H1 (cell line): ENCODE data around the gene SNX12. TPM values are rescaled to one million over a fixed set of nuclear protein-coding genes. Genes with fewer than 3 reads are reported as not detected.

Experiments
- CTCF ChIA-PET: fragments of 300-600 bp; sonication (Branson Sonifier 250); formaldehyde crosslinking; loops from one replicate; lab custom pipeline; 2021; ENCODE audit not compliant: partially characterized antibody; lab: Charles Lee
- POLR2A ChIA-PET: fragments of 300-600 bp; sonication (Branson Sonifier 250); formaldehyde crosslinking; loops from one replicate; lab custom pipeline; 2021; ENCODE audit warnings: inconsistent platforms; ENCODE audit not compliant: partially characterized antibody; lab: Charles Lee
- DNase-seq, 2 experiments: peaks; one replicate each; pipeline versions ENCODE4 v3.0.0 to v3.0.0-alpha.2; 2010 to 2022; ENCODE audit warnings: low spot score in 2 of 2, low read depth in 1 of 2, mixed read lengths in 1 of 2
- FAIRE-seq: peaks from 2 replicates; lab custom pipeline; 2011; peaks lifted over from hg19 to GRCh38; lab: Jason Lieb, UNC
- H2AFZ ChIP-seq: 2 replicates; pipeline ENCODE4 v1.8.1; 2012; ENCODE audit warnings: low read length, inconsistent platforms
- H2AK5ac ChIP-seq: 2 replicates; pipeline ENCODE4 v1.6.1; 2013; ENCODE audit warnings: low read depth, low read length
- H2BK120ac ChIP-seq: replicated peaks from 2 replicates; pipeline ENCODE3; 2013; ENCODE audit warnings: low read depth, low read length, inconsistent platforms
- H2BK12ac ChIP-seq: 2 replicates; pipeline ENCODE4 v1.6.1; 2013; ENCODE audit warnings: low read depth, low read length
- H2BK15ac ChIP-seq: 2 replicates; pipeline ENCODE4 v1.6.1; 2013; ENCODE audit warnings: low read length
- H2BK20ac ChIP-seq: 2 replicates; pipeline ENCODE4 v1.6.1; 2013; ENCODE audit warnings: low read length
- H2BK5ac ChIP-seq: 2 replicates; pipeline ENCODE4 v1.6.1; 2013; ENCODE audit warnings: low read depth, low read length
- H3K14ac ChIP-seq: 2 replicates; pipeline ENCODE4 v1.6.1; 2013; ENCODE audit warnings: inconsistent platforms; ENCODE audit not compliant: insufficient read length
- H3K18ac ChIP-seq: 2 replicates; pipeline ENCODE4 v1.6.1; 2013; ENCODE audit warnings: low read length; ENCODE audit errors: extremely low read depth
- H3K23ac ChIP-seq: 2 replicates; pipeline ENCODE4 v1.6.1; 2013; ENCODE audit warnings: inconsistent platforms; ENCODE audit not compliant: insufficient read length
- H3K23me2 ChIP-seq: 2 replicates; pipeline ENCODE4 v1.6.1; 2013; ENCODE audit warnings: low read depth, low read length
- H3K27ac ChIP-seq: 2 replicates; pipeline ENCODE4 v1.6.1; 2011; ENCODE audit warnings: low read depth, low read length, inconsistent platforms
- H3K27me3 ChIP-seq, 4 experiments: replicated peaks in 1 of 4; 1 replicate in 1 of 4; 2 replicates in 3 of 4; pipeline versions ENCODE4 v1.6.1 to v1.8.1; 2011 to 2013; ENCODE audit warnings: low read length in 3 of 4, mild to moderate bottlenecking in 3 of 4, inconsistent platforms in 2 of 4, mixed read lengths in 2 of 4, moderate library complexity in 1 of 4; ENCODE audit not compliant: control insufficient read depth in 3 of 4, insufficient read depth in 3 of 4; ENCODE audit errors: extremely low read depth in 1 of 4
- H3K36me3 ChIP-seq, 4 experiments: 2 replicates each; pipeline versions ENCODE4 v1.6.1 to v1.8.1; 2011 to 2013; ENCODE audit warnings: mild to moderate bottlenecking in 4 of 4, low read length in 3 of 4, moderate library complexity in 2 of 4, control low read depth in 1 of 4, inconsistent platforms in 1 of 4; ENCODE audit not compliant: insufficient read depth in 4 of 4, control insufficient read depth in 2 of 4
- H3K4ac ChIP-seq: replicated peaks from 2 replicates; pipeline ENCODE3; 2013; ENCODE audit warnings: low read length, low read depth, mixed read lengths, inconsistent platforms; ENCODE audit not compliant: insufficient read length
- H3K4me1 ChIP-seq, 4 experiments: replicated peaks in 1 of 4; 1 replicate in 1 of 4; 2 replicates in 3 of 4; pipeline versions ENCODE4 v1.6.1 to v1.8.1; 2011 to 2013; ENCODE audit warnings: low read length in 3 of 4, inconsistent platforms in 2 of 4, mixed read lengths in 1 of 4; ENCODE audit not compliant: insufficient read depth in 4 of 4, control insufficient read depth in 3 of 4
- H3K4me2 ChIP-seq, 2 experiments: 2 replicates each; pipeline versions ENCODE4 v1.6.1 to v1.8.1; 2011 to 2013; ENCODE audit warnings: low read depth in 2 of 2, low read length in 2 of 2, control low read depth in 1 of 2, inconsistent platforms in 1 of 2, mild to moderate bottlenecking in 1 of 2; ENCODE audit not compliant: insufficient read depth in 1 of 2
- H3K4me3 ChIP-seq, 4 experiments: fragments of 200-600, 300-600 bp in 1 of 4; sonication (generic), shearing (Covaris generic), sonication (Bioruptor Twin) in 1 of 4; 2 replicates each; pipeline versions ENCODE4 v1.5.1 to v1.8.1; 2011 to 2016; ENCODE audit warnings: low read length in 4 of 4, low read depth in 3 of 4, control low read depth in 2 of 4, inconsistent platforms in 2 of 4, mild to moderate bottlenecking in 2 of 4, mixed read lengths in 1 of 4, moderate library complexity in 1 of 4; ENCODE audit not compliant: insufficient read depth in 2 of 4; ENCODE audit errors: extremely low read depth in 1 of 4
- H3K56ac ChIP-seq: replicated peaks from 2 replicates; pipeline ENCODE3; 2013; ENCODE audit warnings: low read depth, mild to moderate bottlenecking, mixed read lengths, low read length, inconsistent platforms; ENCODE audit not compliant: insufficient read length
- H3K79me1 ChIP-seq: 2 replicates; pipeline ENCODE4 v1.6.1; 2013; ENCODE audit warnings: low read depth, low read length, control low read depth
- H3K79me2 ChIP-seq, 2 experiments: 2 replicates each; pipeline versions ENCODE4 v1.6.1 to v1.8.1; 2012 to 2013; ENCODE audit warnings: low read length in 2 of 2, mild to moderate bottlenecking in 2 of 2, inconsistent platforms in 1 of 2; ENCODE audit not compliant: insufficient read depth in 2 of 2, control insufficient read depth in 1 of 2
- H3K9ac ChIP-seq, 4 experiments: replicated peaks in 1 of 4; 1 replicate in 1 of 4; 2 replicates in 3 of 4; pipeline versions ENCODE4 v1.6.1 to v1.8.1; 2011 to 2013; ENCODE audit warnings: low read depth in 3 of 4, low read length in 3 of 4, control low read depth in 2 of 4, mild to moderate bottlenecking in 2 of 4, moderate library complexity in 2 of 4, inconsistent platforms in 1 of 4; ENCODE audit errors: extremely low read depth in 1 of 4
- H3K9me3 ChIP-seq, 2 experiments: 2 replicates each; pipeline versions ENCODE4 v1.6.1 to v1.8.1; 2012 to 2013; ENCODE audit warnings: mild to moderate bottlenecking in 2 of 2, moderate library complexity in 2 of 2, control low read depth in 1 of 2, inconsistent platforms in 1 of 2, low read depth in 1 of 2, low read length in 1 of 2, mixed read lengths in 1 of 2; ENCODE audit not compliant: insufficient read depth in 2 of 2
- H4K20me1 ChIP-seq, 2 experiments: replicated peaks in 1 of 2; 2 replicates each; pipeline versions ENCODE3 to v1.8.1; 2011 to 2013; ENCODE audit warnings: inconsistent platforms in 2 of 2, low read length in 2 of 2, mild to moderate bottlenecking in 1 of 2; ENCODE audit not compliant: insufficient read depth in 2 of 2, control insufficient read depth in 1 of 2
- H4K5ac ChIP-seq: 2 replicates; pipeline ENCODE4 v1.6.1; 2013; ENCODE audit warnings: low read length, low read depth, mixed read lengths, inconsistent platforms; ENCODE audit not compliant: insufficient read length
- H4K8ac ChIP-seq: 2 replicates; pipeline ENCODE4 v1.8.0; 2013; ENCODE audit warnings: mild to moderate bottlenecking, moderate library complexity, low read length, inconsistent platforms; ENCODE audit not compliant: insufficient read depth; ENCODE audit errors: extremely low read depth
- H4K91ac ChIP-seq: replicated peaks from 2 replicates; pipeline ENCODE3; 2013; ENCODE audit warnings: low read length, mixed read lengths, inconsistent platforms; ENCODE audit not compliant: insufficient read length
- CHD2 ChIP-seq: IDR thresholded peaks from 2 replicates; pipeline ENCODE4 v1.6.1; 2012; ENCODE audit warnings: low read length, improper control_type of control experiment
- CREB1 ChIP-seq: IDR thresholded peaks from 2 replicates; pipeline ENCODE4 v1.6.1; 2012; ENCODE audit warnings: inconsistent platforms
- MAX ChIP-seq: IDR thresholded peaks from 2 replicates; pipeline ENCODE4 v1.6.1; 2012; ENCODE audit warnings: inconsistent platforms
- NRF1 ChIP-seq: IDR thresholded peaks from 2 replicates; pipeline ENCODE4 v1.6.1; 2011; ENCODE audit warnings: mild to moderate bottlenecking, low read depth, low read length, improper control_type of control experiment
- POLR2A ChIP-seq, 2 experiments: IDR thresholded peaks; 1 replicate in 1 of 2; 2 replicates in 1 of 2; pipeline ENCODE4 v1.6.1; 2011; ENCODE audit warnings: low read depth in 2 of 2, low read length in 2 of 2, mild to moderate bottlenecking in 2 of 2; ENCODE audit errors: control extremely low read depth in 1 of 2
- SIN3A ChIP-seq, 2 experiments: IDR thresholded peaks in 1 of 2; conservative IDR thresholded peaks in 1 of 2; 2 replicates each; pipeline ENCODE4 v1.6.1; 2011 to 2012; ENCODE audit warnings: low read length in 2 of 2, improper control_type of control experiment in 1 of 2, low read depth in 1 of 2, mild to moderate bottlenecking in 1 of 2
- SIX5 ChIP-seq: IDR thresholded peaks from 2 replicates; pipeline ENCODE4 v1.6.1; 2011; ENCODE audit warnings: mild to moderate bottlenecking, low read depth, low read length
- SP1 ChIP-seq: IDR thresholded peaks from 2 replicates; pipeline ENCODE4 v1.6.1; 2011; ENCODE audit warnings: low read depth, low read length
- SP2 ChIP-seq: IDR thresholded peaks from 2 replicates; pipeline ENCODE4 v1.6.1; 2012; ENCODE audit warnings: mild to moderate bottlenecking, low read length, inconsistent platforms
- TAF1 ChIP-seq: IDR thresholded peaks from 2 replicates; pipeline ENCODE4 v1.6.1; 2011; ENCODE audit warnings: mild to moderate bottlenecking, low read depth, low read length
- TCF12 ChIP-seq: IDR thresholded peaks from 2 replicates; pipeline ENCODE4 v1.6.1; 2011; ENCODE audit warnings: low read depth, mild to moderate bottlenecking, low read length
- TEAD4 ChIP-seq: IDR thresholded peaks from 2 replicates; pipeline ENCODE4 v1.6.1; 2012; ENCODE audit warnings: low read depth, low read length, inconsistent platforms, mixed read lengths
- USF2 ChIP-seq: IDR thresholded peaks from 2 replicates; pipeline ENCODE4 v1.6.1; 2011; ENCODE audit warnings: low read length, improper control_type of control experiment
- WGBS, 2 experiments: shearing (Covaris generic) in 1 of 2; methylation state at CpG; one replicate each; pipeline versions ENCODE4 v1.1.6 to v1.1.7; 2013 to 2015; ENCODE audit warnings: low lambda C conversion rate in 2 of 2, mixed read lengths in 2 of 2, inconsistent platforms in 1 of 2, low coverage in 1 of 2, missing lambda C conversion rate in 1 of 2; ENCODE audit not compliant: insufficient replicate concordance in 2 of 2, insufficient coverage in 1 of 2, insufficient read length in 1 of 2; ENCODE audit errors: extremely low coverage in 1 of 2, missing lambda C conversion rate in 1 of 2; 5-methylcytosine and 5-hydroxymethylcytosine counted together
- polyA plus RNA-seq, 7 experiments: library from polyadenylated mRNA; depleted of rRNA in 3 of 7; stranded (reverse) in 5 of 7; unstranded in 2 of 7; fragments of >200 nt in 5 of 7; fragments of 200-250 nt in 2 of 7; gene quantifications; 1 replicate in 5 of 7; 2 replicates in 1 of 7; 4 replicates in 1 of 7; pipeline versions ENCODE4 v1.2.1 to v1.2.3, GENCODE V29; 2011 to 2013; ENCODE audit warnings: missing spikeins in 2 of 7, mixed read lengths in 2 of 7
- total RNA-seq: library from RNA; stranded (reverse); fragmentation: NEBNext Ultra II Directional; extraction: Animal tissue kit (Norgen Biotek cat#: 25700); gene quantifications from 2 replicates; pipeline ENCODE4 v1.2.1, GENCODE V29; 2021

Gene SNX12
- total and polyA plus RNA-seq, 2 of the 8 experiments (the other 6 are each of a cell fraction or from before 2014, with no cell fraction given) = 72.1 to 74.2 TPM

- no peak overlapping the region for H4K5ac ChIP-seq
- H3K27ac ChIP-seq = peak overlapping the region; percentile 47; the same call in 1 of the 2 replicates
- peaks cover 6% of the 10 kb centered on the region; the same call in 1 of the 2 replicates for H3K23me2 ChIP-seq
- H2BK5ac ChIP-seq = no peak overlapping the region
- POLR2A ChIA-PET = interaction anchor here (0.8 to 1.4 kb wide), 4 partner anchors 15 to 83 kb away, joined by 3 to 9 read pairs (median 4); partner anchors contain the start of gene SNX12
- no peaks in the 10 kb centered on the region for H3K27me3 ChIP-seq
- FAIRE-seq = peak; percentile 99
- no peak overlapping the region for H2AK5ac ChIP-seq
- DNase-seq = peak; percentile 60 to 69
- no peak overlapping the region for H2BK12ac ChIP-seq
- peaks cover 0 to 2% (median 0%) of the 10 kb centered on the region in 4 experiments; a peak in 1 of 8 replicates for H3K36me3 ChIP-seq
- H3K14ac ChIP-seq = no peak overlapping the region
- no peak overlapping the region for H3K23ac ChIP-seq
- H2BK15ac ChIP-seq = no peak overlapping the region
- H2AFZ ChIP-seq = peak overlapping the region; percentile 76
- H4K20me1 ChIP-seq = no peaks in the 10 kb centered on the region
- peak overlapping the region in 3 of 4 experiments; percentile 9 to 51 (median 12); a peak in 3 of 7 replicates for H3K9ac ChIP-seq
- H2BK120ac ChIP-seq = no peak overlapping the region
- H3K4me1 ChIP-seq = peaks cover 0 to 3% (median 0%) of the 10 kb centered on the region in 4 experiments; a peak in 1 of 7 replicates
- peak overlapping the region; percentile 76 to 81 for H3K4me2 ChIP-seq
- 5% methylated on average over 12 of the region's 18 CpGs; no CpG with 5 or more reads in 1 of the 2 experiments for WGBS, 2 experiments
- H3K56ac ChIP-seq = no peak overlapping the region
- H3K4me3 ChIP-seq = peak overlapping the region; percentile 52 to 73 (median 54)
- H3K79me2 ChIP-seq = no peaks in the 10 kb centered on the region
- CTCF ChIA-PET = interaction anchor here (1.3 kb wide), 1 partner anchor 81 kb away, joined by 4 read pairs; no protein-coding TSS in a partner anchor
- no peak overlapping the region for H2BK20ac ChIP-seq
- H4K91ac ChIP-seq = no peak overlapping the region
- H4K8ac ChIP-seq = no peak overlapping the region
- no peaks in the 10 kb centered on the region for H3K79me1 ChIP-seq
- H3K4ac ChIP-seq = no peak overlapping the region
- no peaks in the 10 kb centered on the region for H3K9me3 ChIP-seq
- H3K18ac ChIP-seq = 0 out of 2 replicates have a peak overlapping the region, but pooled peaks have one; percentile 22
- TF ChIP-seq TEAD4 = 0 out of 2 replicates have a peak, but pooled peaks have one; percentile 29
- TF ChIP-seq POLR2A (IDR thresholded peaks at IDR 0.05; ENCODE audit: control extremely low read depth in 1 of 2, low read depth in 2 of 2, low read length in 2 of 2) = peak in 1 of 2 experiments; percentile 51; a peak in 1 of 3 replicates
- peak; percentile 56; the same call in 1 of the 2 replicates for TF ChIP-seq TAF1
- TF ChIP-seq SIX5 = peak; percentile 14; the same call in 1 of the 2 replicates
- no peak for TF ChIP-seq USF2
- no peak for TF ChIP-seq MAX
- peak; percentile 51; the same call in 1 of the 2 replicates for TF ChIP-seq CHD2
- no peak for TF ChIP-seq NRF1
- TF ChIP-seq CREB1 = no peak
- TF ChIP-seq SP2 = peak; percentile 27
- TF ChIP-seq SP1 = peak; percentile 86
- peak in 1 of 2 experiments; percentile 78; a peak in 1 of 4 replicates for TF ChIP-seq SIN3A (conservative IDR thresholded peaks at IDR 0.05 in 1 of 2, IDR thresholded peaks at IDR 0.05 in 1 of 2; ENCODE audit: low read depth in 1 of 2, low read length in 2 of 2)
- no peak for TF ChIP-seq TCF12
Observed at GRCh38 chrX:71053217-71053621, 14.9 kb downstream of the SNX12 start.
